Measurements from ENCODE around the gene GALNT1.

- no peak for TF ChIP-seq CTCF (IDR thresholded peaks at IDR 0.05)
- TF ChIP-seq EP300 (IDR thresholded peaks at IDR 0.05) = no peak
- TF ChIP-seq POLR2AphosphoS5 (IDR thresholded peaks at IDR 0.05) = peak; percentile 36
Observed at GRCh38 chr18:35582899-35583558, 1.5 kb downstream of the GALNT1 start.

Data from gastroesophageal sphincter (tissue), 3 donors.